K562 (cell line): ENCODE measurements around the gene BLOC1S3. TPM values are rescaled to one million over a fixed set of nuclear protein-coding genes. Genes with fewer than 3 reads are reported as not detected.

Experiments used
- ARHGAP35 ChIP-seq: fragments of 450-650 bp; IDR thresholded peaks from 2 replicates; pipeline ENCODE4 v1.6.1; 2018; ENCODE audit not compliant: partially characterized antibody
- BDP1 ChIP-seq: IDR thresholded peaks from 3 replicates; pipeline ENCODE4 v1.6.1; 2011; ENCODE audit not compliant: insufficient read length, insufficient read depth
- E2F3 ChIP-seq: fragments of 250-450 bp; sonication (Bioruptor Pico); IDR thresholded peaks from 2 replicates; pipeline ENCODE4 v1.4.0; 2020; ENCODE audit warnings: mild to moderate bottlenecking
- E2F5 ChIP-seq: sonication (generic); formaldehyde crosslinking; IDR thresholded peaks from 2 replicates; pipeline ENCODE4 v1.8.0; 2022; ENCODE audit warnings: mild to moderate bottlenecking, missing genetic modification reagents
- ESRRB ChIP-seq: fragments of 250-450 bp; sonication (Bioruptor Pico); IDR thresholded peaks from 2 replicates; pipeline ENCODE4 v1.5.0; 2020; ENCODE audit warnings: mild to moderate bottlenecking, moderate library complexity, borderline replicate concordance
- FUS ChIP-seq: fragments of 200-400 bp; formaldehyde crosslinking; optimal IDR thresholded peaks from 2 replicates; pipeline ENCODE3; 2017; ENCODE audit warnings: low read depth, low read length
- GATA2 ChIP-seq: sonication (generic); formaldehyde crosslinking; IDR thresholded peaks from 2 replicates; pipeline ENCODE4 v1.4.0; 2020; ENCODE audit warnings: mild to moderate bottlenecking, missing genetic modification reagents
- HDAC2 ChIP-seq: fragments of 450-650 bp; IDR thresholded peaks from 2 replicates; pipeline ENCODE4 v1.6.1; 2016; ENCODE audit warnings: mild to moderate bottlenecking
- IRF2 ChIP-seq: sonication (generic); formaldehyde crosslinking; IDR thresholded peaks from 2 replicates; pipeline ENCODE4 v1.8.1; 2022; ENCODE audit warnings: mild to moderate bottlenecking, missing genetic modification reagents
- KDM1A ChIP-seq, 2 experiments: fragments of 450-650 bp; IDR thresholded peaks; 2 replicates each; pipeline ENCODE4 v1.6.1; 2016; ENCODE audit warnings: mild to moderate bottlenecking in 2 of 2
- MCM2 ChIP-seq: fragments of 450-650 bp; IDR thresholded peaks from 2 replicates; pipeline ENCODE4 v1.6.1; 2017; ENCODE audit warnings: low read depth, mild to moderate bottlenecking
- NFYB ChIP-seq: IDR thresholded peaks from 2 replicates; pipeline ENCODE4 v1.6.1; 2011; ENCODE audit warnings: mild to moderate bottlenecking, moderate library complexity; ENCODE audit not compliant: insufficient read length; ENCODE audit errors: extremely low read depth
- NKRF ChIP-seq: fragments of 450-650 bp; IDR thresholded peaks from 2 replicates; pipeline ENCODE4 v1.6.1; 2016; ENCODE audit warnings: borderline replicate concordance
- PYGO2 ChIP-seq: fragments of 450-650 bp; IDR thresholded peaks from 2 replicates; pipeline ENCODE4 v1.6.1; 2016; ENCODE audit warnings: mild to moderate bottlenecking, missing genetic modification characterization, moderate library complexity, missing compliant biosample characterization
- SREBF1 ChIP-seq: fragments of 150-350 bp; IDR thresholded peaks from 2 replicates; pipeline ENCODE4 v1.6.1; 2014; ENCODE audit warnings: antibody characterized with exemption, low read depth, low read length, borderline replicate concordance
- SRSF9 ChIP-seq: fragments of 200-400 bp; formaldehyde crosslinking; IDR thresholded peaks from 2 replicates; pipeline ENCODE4 v1.6.1; 2017; ENCODE audit warnings: low read depth, low read length, borderline replicate concordance
- STAT6 ChIP-seq: sonication (generic); formaldehyde crosslinking; IDR thresholded peaks from 2 replicates; pipeline ENCODE4 v1.8.1; 2023; ENCODE audit warnings: mild to moderate bottlenecking, missing genetic modification reagents
- TBP ChIP-seq: optimal IDR thresholded peaks from 2 replicates; pipeline ENCODE3; 2011; ENCODE audit warnings: low read depth, low read length, improper control_type of control experiment
- TCF7L2 ChIP-seq: fragments of 150-350 bp; IDR thresholded peaks from 2 replicates; pipeline ENCODE4 v1.6.1; 2016; ENCODE audit warnings: low read depth, mild to moderate bottlenecking, low read length, moderate library complexity
- ZBTB17 ChIP-seq: fragments of 450-650 bp; formaldehyde crosslinking; IDR thresholded peaks from 2 replicates; pipeline ENCODE4 v1.4.0; 2020; ENCODE audit warnings: mild to moderate bottlenecking
- ZC3H4 ChIP-seq: sonication (generic); formaldehyde crosslinking; IDR thresholded peaks from 2 replicates; pipeline ENCODE4 v1.9.0; 2021; ENCODE audit warnings: missing genetic modification reagents, borderline replicate concordance
- ZNF212 ChIP-seq: fragments of 450-650 bp; formaldehyde crosslinking; IDR thresholded peaks from 2 replicates; pipeline ENCODE4 v1.4.0; 2020; ENCODE audit warnings: mild to moderate bottlenecking
- ZNF280B ChIP-seq: fragments of 250-450 bp; sonication (Bioruptor Pico); IDR thresholded peaks from 2 replicates; pipeline ENCODE4 v1.5.1; 2021; ENCODE audit warnings: mild to moderate bottlenecking
- ZNF431 ChIP-seq: sonication (generic); formaldehyde crosslinking; IDR thresholded peaks from 2 replicates; pipeline ENCODE4 v1.8.0; 2022; ENCODE audit warnings: mild to moderate bottlenecking, missing genetic modification reagents
- ZNF584 ChIP-seq: fragments of 200-800 bp; sonication (Bioruptor generic); IDR thresholded peaks from 2 replicates; pipeline ENCODE4 v1.6.1; 2016; ENCODE audit warnings: low read depth, mild to moderate bottlenecking, missing genetic modification characterization, missing compliant biosample characterization
- polyA plus RNA-seq, 8 experiments: library from polyadenylated mRNA; depleted of rRNA in 4 of 8; stranded (reverse) in 5 of 8; unstranded in 3 of 8; fragments of >200 nt; fragmentation: Nextera tagmentation in 2 of 8; fragmentation: Illumina TruSeq in 1 of 8; extraction: Ambion mirVana in 2 of 8; extraction: Trizol in 1 of 8; gene quantifications; 2 replicates each; pipeline versions ENCODE4 v1.2.1 to v1.2.3, GENCODE V29; 2011 to 2014; ENCODE audit warnings: inconsistent platforms in 1 of 8, missing spikeins in 1 of 8
- total RNA-seq, 7 experiments: library from RNA; depleted of rRNA in 6 of 7; stranded (reverse); fragments of >200 nt in 6 of 7; fragmentation: Illumina TruSeq in 2 of 7; extraction: Trizol in 2 of 7; gene quantifications; 2 replicates each; pipeline versions ENCODE4 v1.2.1 to v1.2.3, GENCODE V29; 2011 to 2021; ENCODE audit warnings: low replicate concordance in 1 of 7

The BLOC1S3 gene
- total and polyA plus RNA-seq, 9 of the 15 experiments (the other 6 are each of a cell fraction or from before 2014, with no cell fraction given), result 3.9 to 20.2 (median 10.4) TPM

- peak; percentile 6; the same call in 1 of the 2 replicates for TF ChIP-seq STAT6 (CRISPR knock-in tag)
- peak; percentile 25; the same call in 1 of the 2 replicates for TF ChIP-seq E2F5
- TF ChIP-seq ZBTB17 (CRISPR knock-in tag), result 0 out of 2 replicates have a peak, but pooled peaks have one; percentile 19
- TF ChIP-seq ZC3H4 (CRISPR knock-in tag), result no peak
- no peak for TF ChIP-seq ZNF431
- no peak for TF ChIP-seq NKRF
- TF ChIP-seq ZNF584 (CRISPR knock-in tag), result no peak
- TF ChIP-seq ESRRB (CRISPR knock-in tag), result no peak
- TF ChIP-seq NFYB, result peak; percentile 85
- no peak for TF ChIP-seq BDP1
- TF ChIP-seq ZNF212 (CRISPR knock-in tag), result no peak
- TF ChIP-seq GATA2, result no peak
- no peak for TF ChIP-seq E2F3 (CRISPR knock-in tag)
- no peak for TF ChIP-seq TCF7L2
- no peak for TF ChIP-seq KDM1A (IDR thresholded peaks at IDR 0.05)
- TF ChIP-seq MCM2, result no peak
- peak; percentile 43 for TF ChIP-seq TBP
- TF ChIP-seq ZNF280B (CRISPR knock-in tag), result no peak
- no peak for TF ChIP-seq ARHGAP35
- no peak for TF ChIP-seq PYGO2 (tag)
- no peak for TF ChIP-seq FUS
- TF ChIP-seq IRF2 (CRISPR knock-in tag), result no peak
- TF ChIP-seq SREBF1, result no peak
- no peak for TF ChIP-seq SRSF9
- no peak; the same call in 1 of the 2 replicates for TF ChIP-seq HDAC2
These were observed 745 bp upstream of the BLOC1S3 start, which contains the start of gene TRAPPC6A (continued) for GRCh38 chr19:45177817-45178261.
